Ovary (tissue), 3 donors: Measurements from ENCODE around the gene LDLRAD4.

ENCODE experiments used
- POLR2A ChIP-seq: fragments of 450-650 bp; IDR thresholded peaks from one replicate; pipeline ENCODE4 v1.6.1; 2017; ENCODE audit warnings: antibody characterized with exemption, mild to moderate bottlenecking, moderate library complexity
- TF ChIP-seq, protein P1 (sequence below), 3 donors: fragments of 450-650 bp in 2 of 3; fragments of 200-600 bp in 1 of 3; IDR thresholded peaks; one replicate each; pipeline versions ENCODE4 v1.5.1 to v1.8.0; 2016 to 2022; ENCODE audit warnings: antibody characterized with exemption in 3 of 3, mild to moderate bottlenecking in 1 of 3
- donor health status: DM: no; HTN: no; CAD: no.

- TF ChIP-seq, protein P1, sequence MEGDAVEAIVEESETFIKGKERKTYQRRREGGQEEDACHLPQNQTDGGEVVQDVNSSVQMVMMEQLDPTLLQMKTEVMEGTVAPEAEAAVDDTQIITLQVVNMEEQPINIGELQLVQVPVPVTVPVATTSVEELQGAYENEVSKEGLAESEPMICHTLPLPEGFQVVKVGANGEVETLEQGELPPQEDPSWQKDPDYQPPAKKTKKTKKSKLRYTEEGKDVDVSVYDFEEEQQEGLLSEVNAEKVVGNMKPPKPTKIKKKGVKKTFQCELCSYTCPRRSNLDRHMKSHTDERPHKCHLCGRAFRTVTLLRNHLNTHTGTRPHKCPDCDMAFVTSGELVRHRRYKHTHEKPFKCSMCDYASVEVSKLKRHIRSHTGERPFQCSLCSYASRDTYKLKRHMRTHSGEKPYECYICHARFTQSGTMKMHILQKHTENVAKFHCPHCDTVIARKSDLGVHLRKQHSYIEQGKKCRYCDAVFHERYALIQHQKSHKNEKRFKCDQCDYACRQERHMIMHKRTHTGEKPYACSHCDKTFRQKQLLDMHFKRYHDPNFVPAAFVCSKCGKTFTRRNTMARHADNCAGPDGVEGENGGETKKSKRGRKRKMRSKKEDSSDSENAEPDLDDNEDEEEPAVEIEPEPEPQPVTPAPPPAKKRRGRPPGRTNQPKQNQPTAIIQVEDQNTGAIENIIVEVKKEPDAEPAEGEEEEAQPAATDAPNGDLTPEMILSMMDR (IDR thresholded peaks at IDR 0.05) = no peak
- no peak for TF ChIP-seq POLR2A
Measured at GRCh38 chr18:13576598-13576997, 358.0 kb downstream of the LDLRAD4 start.
